HepG2 (cell line): ENCODE results near the gene TYMP. TPM values are rescaled to one million over a fixed set of nuclear protein-coding genes. Genes with fewer than 3 reads are reported as not detected.

Experiments used
- ATF7 ChIP-seq, 2 experiments: fragments of 450-650 bp in 1 of 2; sonication (generic) in 1 of 2; formaldehyde crosslinking in 1 of 2; IDR thresholded peaks; 2 replicates each; pipeline versions ENCODE4 v1.4.0 to v1.6.1; 2016 to 2020; ENCODE audit warnings: antibody characterized with exemption in 1 of 2, mild to moderate bottlenecking in 1 of 2, missing genetic modification reagents in 1 of 2
- FIP1L1 ChIP-seq: fragments of 200-400 bp; formaldehyde crosslinking; IDR thresholded peaks from 2 replicates; pipeline ENCODE4 v1.6.1; 2018; ENCODE audit warnings: low read depth, mild to moderate bottlenecking, low read length, moderate library complexity, borderline replicate concordance; ENCODE audit not compliant: insufficient read depth
- FOSL2 ChIP-seq: sonication (generic); formaldehyde crosslinking; IDR thresholded peaks from 2 replicates; pipeline ENCODE4 v1.4.0; 2020; ENCODE audit warnings: missing genetic modification reagents
- GATA4 ChIP-seq: sonication (generic); IDR thresholded peaks from 2 replicates; pipeline ENCODE4 v1.6.1; 2016; ENCODE audit warnings: antibody characterized with exemption, low read depth, borderline replicate concordance
- HDAC2 ChIP-seq: sonication (generic); formaldehyde crosslinking; IDR thresholded peaks from 2 replicates; pipeline ENCODE4 v1.4.0; 2020; ENCODE audit warnings: missing genetic modification reagents
- IKZF1 ChIP-seq: fragments of 450-650 bp; IDR thresholded peaks from 2 replicates; pipeline ENCODE4 v1.7.1; 2016
- KLF15 ChIP-seq: sonication (generic); formaldehyde crosslinking; IDR thresholded peaks from 2 replicates; pipeline ENCODE4 v1.8.1; 2023; ENCODE audit warnings: borderline replicate concordance, mild to moderate bottlenecking, inconsistent platforms, missing genetic modification reagents, mixed read lengths
- MAF1 ChIP-seq: sonication (generic); formaldehyde crosslinking; IDR thresholded peaks from 2 replicates; pipeline ENCODE4 v1.5.0; 2020; ENCODE audit warnings: missing genetic modification reagents, borderline replicate concordance
- MTF2 ChIP-seq: sonication (generic); formaldehyde crosslinking; IDR thresholded peaks from 2 replicates; pipeline ENCODE4 v1.5.0; 2020; ENCODE audit warnings: missing genetic modification reagents, borderline replicate concordance
- MYC ChIP-seq: sonication (generic); formaldehyde crosslinking; IDR thresholded peaks from 2 replicates; pipeline ENCODE4 v1.9.0; 2021; ENCODE audit warnings: missing genetic modification reagents, borderline replicate concordance
- NKX3-1 ChIP-seq: sonication (generic); formaldehyde crosslinking; IDR thresholded peaks from 2 replicates; pipeline ENCODE4 v1.5.0; 2020; ENCODE audit warnings: missing genetic modification reagents
- STAG1 ChIP-seq: sonication (generic); formaldehyde crosslinking; IDR thresholded peaks from 2 replicates; pipeline ENCODE4 v1.4.0; 2020; ENCODE audit warnings: missing genetic modification reagents
- ZEB1 ChIP-seq: IDR thresholded peaks from 2 replicates; pipeline ENCODE4 v1.6.1; 2012; ENCODE audit warnings: mild to moderate bottlenecking, low read depth, inconsistent platforms; ENCODE audit not compliant: insufficient replicate concordance
- ZFP36 ChIP-seq: fragments of 150-350 bp; IDR thresholded peaks from 2 replicates; pipeline ENCODE4 v1.6.1; 2018; ENCODE audit warnings: borderline replicate concordance, low read length, low read depth; ENCODE audit not compliant: partially characterized antibody
- ZFY ChIP-seq: sonication (generic); formaldehyde crosslinking; IDR thresholded peaks from 2 replicates; pipeline ENCODE4 v1.4.0; 2020; ENCODE audit warnings: missing genetic modification reagents
- ZFYVE20 ChIP-seq: sonication (generic); formaldehyde crosslinking; IDR thresholded peaks from 2 replicates; pipeline ENCODE4 v1.8.0; 2023; ENCODE audit warnings: low read depth, mild to moderate bottlenecking, moderate library complexity, missing genetic modification reagents, borderline replicate concordance
- ZNF34 ChIP-seq: sonication (generic); formaldehyde crosslinking; IDR thresholded peaks from 2 replicates; pipeline ENCODE4 v1.4.0; 2020; ENCODE audit warnings: mild to moderate bottlenecking, missing genetic modification reagents, borderline replicate concordance
- ZNF484 ChIP-seq: sonication (generic); formaldehyde crosslinking; IDR thresholded peaks from 2 replicates; pipeline ENCODE4 v1.5.1; 2020; ENCODE audit warnings: mild to moderate bottlenecking, low read depth, missing genetic modification reagents, borderline replicate concordance
- ZNF503 ChIP-seq: sonication (generic); formaldehyde crosslinking; IDR thresholded peaks from 2 replicates; pipeline ENCODE4 v1.4.0; 2020; ENCODE audit warnings: missing genetic modification reagents
- ZNF510 ChIP-seq: sonication (generic); formaldehyde crosslinking; IDR thresholded peaks from 2 replicates; pipeline ENCODE4 v1.4.0; 2020; ENCODE audit warnings: low read depth, mild to moderate bottlenecking, missing genetic modification reagents
- ZNF598 ChIP-seq: sonication (generic); formaldehyde crosslinking; IDR thresholded peaks from 2 replicates; pipeline ENCODE4 v1.5.1; 2020; ENCODE audit warnings: mild to moderate bottlenecking, missing genetic modification reagents, borderline replicate concordance
- ZNF800 ChIP-seq: sonication (generic); formaldehyde crosslinking; IDR thresholded peaks from 2 replicates; pipeline ENCODE4 v1.4.0; 2020; ENCODE audit warnings: missing genetic modification reagents
- ZSCAN20 ChIP-seq: sonication (generic); formaldehyde crosslinking; IDR thresholded peaks from 2 replicates; pipeline ENCODE4 v1.4.0; 2020; ENCODE audit warnings: missing genetic modification reagents, mild to moderate bottlenecking, borderline replicate concordance
- ZSCAN21 ChIP-seq: sonication (generic); formaldehyde crosslinking; IDR thresholded peaks from 2 replicates; pipeline ENCODE4 v1.8.0; 2022; ENCODE audit warnings: mild to moderate bottlenecking, missing genetic modification reagents, moderate library complexity, borderline replicate concordance
- polyA plus RNA-seq, 8 experiments: library from polyadenylated mRNA; depleted of rRNA in 3 of 8; stranded (reverse) in 7 of 8; unstranded in 1 of 8; fragments of >200 nt; fragmentation: Illumina TruSeq in 4 of 8; extraction: Trizol in 4 of 8; gene quantifications; 2 replicates each; pipeline versions ENCODE4 v1.2.1 to v1.2.3, GENCODE V29; 2011 to 2016; ENCODE audit warnings: low read depth in 4 of 8, missing spikeins in 1 of 8, mixed read lengths in 1 of 8; ENCODE audit not compliant: insufficient read depth in 1 of 8
- total RNA-seq, 5 experiments: library from RNA; depleted of rRNA; stranded (reverse); fragments of >200 nt; fragmentation: Illumina TruSeq; extraction: Trizol; gene quantifications; 2 replicates each; pipeline ENCODE4 v1.2.3, GENCODE V29; 2016; ENCODE audit warnings: low read depth in 1 of 5
- TF ChIP-seq, protein P1 (sequence below): sonication (generic); IDR thresholded peaks from 2 replicates; pipeline ENCODE4 v1.6.1; 2016; ENCODE audit warnings: low read depth, borderline replicate concordance

TYMP gene
- total and polyA plus RNA-seq, 2 of the 13 experiments (the other 11 are each of a cell fraction or from before 2014, with no cell fraction given) = 3.9 to 4.3 TPM

- no peak for TF ChIP-seq KLF15 (CRISPR knock-in tag)
- TF ChIP-seq MAF1 (CRISPR knock-in tag) = 0 out of 2 replicates have a peak, but pooled peaks have one; percentile 28
- no peak; the same call in 1 of the 2 replicates for TF ChIP-seq ZSCAN20 (CRISPR knock-in tag)
- no peak for TF ChIP-seq ATF7 (IDR thresholded peaks at IDR 0.05)
- TF ChIP-seq ATF7 (CRISPR knock-in tag; IDR thresholded peaks at IDR 0.05) = no peak
- TF ChIP-seq FIP1L1 = peak; percentile 21; the same call in 1 of the 2 replicates
- TF ChIP-seq HDAC2 (CRISPR knock-in tag) = peak; percentile 37; the same call in 1 of the 2 replicates
- TF ChIP-seq IKZF1 = no peak
- no peak for TF ChIP-seq ZNF598
- TF ChIP-seq MTF2 (CRISPR knock-in tag) = no peak
- peak; percentile 37; the same call in 1 of the 2 replicates for TF ChIP-seq ZSCAN21 (CRISPR knock-in tag)
- 0 out of 2 replicates have a peak, but pooled peaks have one; percentile 77 for TF ChIP-seq ZNF510 (CRISPR knock-in tag)
- TF ChIP-seq ZFYVE20 (CRISPR knock-in tag) = 0 out of 2 replicates have a peak, but pooled peaks have one; percentile 37
- no peak for TF ChIP-seq ZNF34 (CRISPR knock-in tag)
- TF ChIP-seq GATA4 = no peak
- peak; percentile 23; the same call in 1 of the 2 replicates for TF ChIP-seq STAG1 (CRISPR knock-in tag)
- peak; percentile 39 for TF ChIP-seq ZEB1
- TF ChIP-seq ZNF800 (CRISPR knock-in tag) = no peak
- no peak for TF ChIP-seq ZNF503 (CRISPR knock-in tag)
- TF ChIP-seq NKX3-1 (CRISPR knock-in tag) = 0 out of 2 replicates have a peak, but pooled peaks have one; percentile 78
- TF ChIP-seq FOSL2 (CRISPR knock-in tag) = 0 out of 2 replicates have a peak, but pooled peaks have one; percentile 44
- no peak for TF ChIP-seq ZNF484 (CRISPR knock-in tag)
- TF ChIP-seq MYC (CRISPR knock-in tag) = peak; percentile 94
- TF ChIP-seq, protein P1, sequence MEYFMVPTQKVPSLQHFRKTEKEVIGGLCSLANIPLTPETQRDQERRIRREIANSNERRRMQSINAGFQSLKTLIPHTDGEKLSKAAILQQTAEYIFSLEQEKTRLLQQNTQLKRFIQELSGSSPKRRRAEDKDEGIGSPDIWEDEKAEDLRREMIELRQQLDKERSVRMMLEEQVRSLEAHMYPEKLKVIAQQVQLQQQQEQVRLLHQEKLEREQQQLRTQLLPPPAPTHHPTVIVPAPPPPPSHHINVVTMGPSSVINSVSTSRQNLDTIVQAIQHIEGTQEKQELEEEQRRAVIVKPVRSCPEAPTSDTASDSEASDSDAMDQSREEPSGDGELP = no peak
- peak; percentile 83; the same call in 1 of the 2 replicates for TF ChIP-seq ZFY
- no peak for TF ChIP-seq ZFP36
Measured at GRCh38 chr22:50529897-50530579, at the start of gene TYMP (continued).
